Fibroblast of lung (primary cell): ENCODE results near the gene KIAA1191. TPM values are rescaled to one million over a fixed set of nuclear protein-coding genes. Genes with fewer than 3 reads are reported as not detected.

Source experiments
- DNase-seq, 2 donors: peaks; one replicate each; pipeline versions ENCODE4 v3.0.0 to v3.0.0-alpha.2; 2010; ENCODE audit warnings: low read depth in 2 of 2
- H2AFZ ChIP-seq: 2 replicates; pipeline ENCODE4 v1.5.1; 2012; ENCODE audit warnings: low read length, control low read depth, inconsistent platforms
- H3K27ac ChIP-seq: 2 replicates; pipeline ENCODE4 v1.5.1; 2011; ENCODE audit warnings: low read length, control low read depth; ENCODE audit not compliant: insufficient read depth
- H3K27me3 ChIP-seq: 2 replicates; pipeline ENCODE4 v1.5.1; 2011; ENCODE audit warnings: mild to moderate bottlenecking, low read length; ENCODE audit not compliant: control insufficient read depth, insufficient read depth
- H3K36me3 ChIP-seq: 2 replicates; pipeline ENCODE4 v1.5.1; 2011; ENCODE audit warnings: low read length; ENCODE audit not compliant: control insufficient read depth, insufficient read depth
- H3K4me1 ChIP-seq: 2 replicates; pipeline ENCODE4 v1.5.1; 2011; ENCODE audit warnings: low read length; ENCODE audit not compliant: control insufficient read depth, insufficient read depth; ENCODE audit errors: extremely low read depth
- H3K4me2 ChIP-seq: 2 replicates; pipeline ENCODE4 v1.5.1; 2011; ENCODE audit warnings: low read length, control low read depth; ENCODE audit not compliant: insufficient read depth; ENCODE audit errors: extremely low read depth
- H3K4me3 ChIP-seq, 4 experiments: fragments of 200-600 bp in 1 of 4; sonication (generic) in 1 of 4; replicated peaks in 1 of 4; 2 replicates each; pipeline ENCODE4 v1.5.1; 2011 to 2016; ENCODE audit warnings: low read length in 4 of 4, low read depth in 3 of 4, mild to moderate bottlenecking in 3 of 4, control low read depth in 2 of 4, inconsistent platforms in 1 of 4, mixed read lengths in 1 of 4; ENCODE audit not compliant: insufficient read depth in 1 of 4; ENCODE audit errors: control extremely low read depth in 1 of 4
- H3K79me2 ChIP-seq: 2 replicates; pipeline ENCODE4 v1.5.1; 2012; ENCODE audit warnings: mild to moderate bottlenecking, low read length, inconsistent platforms; ENCODE audit not compliant: control insufficient read depth, insufficient read depth
- H3K9ac ChIP-seq: 2 replicates; pipeline ENCODE4 v1.5.1; 2011; ENCODE audit warnings: mild to moderate bottlenecking, low read length, control low read depth; ENCODE audit not compliant: insufficient read depth
- H3K9me3 ChIP-seq: 2 replicates; pipeline ENCODE4 v1.5.1; 2012; ENCODE audit warnings: low read depth, low read length; ENCODE audit not compliant: control insufficient read depth, insufficient read depth
- H4K20me1 ChIP-seq: 2 replicates; pipeline ENCODE4 v1.5.1; 2011; ENCODE audit warnings: low read length; ENCODE audit not compliant: control insufficient read depth, insufficient read depth; ENCODE audit errors: extremely low read depth
- CTCF ChIP-seq, 2 donors: IDR thresholded peaks in 1 of 2; conservative IDR thresholded peaks in 1 of 2; 1 replicate in 1 of 2; 2 replicates in 1 of 2; pipeline ENCODE4 v1.5.1; 2011 to 2012; ENCODE audit warnings: low read length in 2 of 2, control low read depth in 1 of 2, inconsistent platforms in 1 of 2, low read depth in 1 of 2, mild to moderate bottlenecking in 1 of 2
- EZH2 ChIP-seq: IDR thresholded peaks from 2 replicates; pipeline ENCODE4 v1.5.1; 2012; ENCODE audit warnings: low read length, control low read depth, mild to moderate bottlenecking; ENCODE audit errors: missing control alignments
- polyA plus RNA-seq, 2 donors: library from polyadenylated mRNA; depleted of rRNA in 1 of 2; stranded (reverse) in 1 of 2; unstranded in 1 of 2; fragments of >200 nt; gene quantifications; 2 replicates each; pipeline ENCODE4 v1.2.1, GENCODE V29; 2011 to 2012; ENCODE audit warnings: missing spikeins in 1 of 2
- total RNA-seq: library from RNA; depleted of rRNA; stranded (reverse); fragments of >200 nt; gene quantifications from 2 replicates; pipeline ENCODE4 v1.2.1, GENCODE V29; 2014

The KIAA1191 gene
- total and polyA plus RNA-seq, 2 donors (not counting 1 experiment from before 2014, with no cell fraction given) = 89.5 to 101 TPM

GRCh38 chr5:176369934-176370711 is 8.6 kb upstream of the KIAA1191 start:
- Histone ChIP-seq H3K79me2 (no peaks in the 10 kb centered on the region), H3K9ac (no peak overlapping the region), H3K9me3 (no peaks in the 10 kb centered on the region), H3K27ac (no peak overlapping the region), H3K4me2 (no peak overlapping the region), H2AFZ (no peak overlapping the region), H3K36me3 (peaks cover 3% of the 10 kb centered on the region), H4K20me1 (no peaks in the 10 kb centered on the region), H3K4me1 (peaks cover under 1% of the 10 kb centered on the region), H3K27me3 (no peaks in the 10 kb centered on the region), H3K4me3 (no peak overlapping the region)
- no peak for DNase-seq
- TF ChIP-seq EZH2 = no peak
- no peak for TF ChIP-seq CTCF (conservative IDR thresholded peaks at IDR 0.05 in 1 of 2, IDR thresholded peaks at IDR 0.05 in 1 of 2; ENCODE audit: low read depth in 1 of 2, low read length in 2 of 2)

GRCh38 chr5:176368726-176369125 is 7.2 kb upstream of the KIAA1191 start:
- H3K27ac ChIP-seq = no peak overlapping the region
- no peaks in the 10 kb centered on the region for H4K20me1 ChIP-seq
- H3K27me3 ChIP-seq = no peaks in the 10 kb centered on the region
- peaks cover 3% of the 10 kb centered on the region for H3K36me3 ChIP-seq
- no peak overlapping the region for H3K9ac ChIP-seq
- no peak overlapping the region for H3K4me3 ChIP-seq
- peaks cover 2% of the 10 kb centered on the region for H3K4me1 ChIP-seq
- H3K9me3 ChIP-seq = no peaks in the 10 kb centered on the region
- DNase-seq = no peak
- H3K79me2 ChIP-seq = no peaks in the 10 kb centered on the region
- TF ChIP-seq CTCF (conservative IDR thresholded peaks at IDR 0.05 in 1 of 2, IDR thresholded peaks at IDR 0.05 in 1 of 2; ENCODE audit: low read depth in 1 of 2, low read length in 2 of 2) (no peak), EZH2 (no peak)
- H2AFZ ChIP-seq = no peak overlapping the region
- no peak overlapping the region for H3K4me2 ChIP-seq

GRCh38 chr5:176366232-176366894 is 4.8 kb upstream of the KIAA1191 start:
- Histone ChIP-seq H3K27me3 (no peaks in the 10 kb centered on the region), H3K27ac (peak overlapping the region; percentile 57), H3K9ac (peak overlapping the region; percentile 82), H2AFZ (peak overlapping the region; percentile 87), H3K9me3 (no peaks in the 10 kb centered on the region), H3K4me2 (peak overlapping the region; percentile 92), H3K4me1 (peaks cover 2% of the 10 kb centered on the region), H3K36me3 (no peaks in the 10 kb centered on the region), H3K79me2 (peaks cover 2% of the 10 kb centered on the region), H3K4me3 (peak overlapping the region; percentile 48 to 74 (median 69)), H4K20me1 (no peaks in the 10 kb centered on the region)
- DNase-seq = no peak
- TF ChIP-seq CTCF (conservative IDR thresholded peaks at IDR 0.05 in 1 of 2, IDR thresholded peaks at IDR 0.05 in 1 of 2; ENCODE audit: low read depth in 1 of 2, low read length in 2 of 2) (no peak), EZH2 (no peak)
